Left ventricle myocardium inferior (tissue), 1 donor: Measurements from ENCODE around the gene FOXM1. TPM values are rescaled to one million over a fixed set of nuclear protein-coding genes. Genes with fewer than 3 reads are reported as not detected.

Experiments
- DNase-seq: peaks from one replicate; pipeline ENCODE4 v3.0.0-alpha.2; 2020
- H3K27ac ChIP-seq: fragments of 200-600 bp; replicated peaks from 2 replicates; pipeline ENCODE4 v1.8.0; 2021
- H3K27me3 ChIP-seq: fragments of 200-600 bp; 2 replicates; pipeline ENCODE4 v1.8.0; 2021; ENCODE audit warnings: low read depth
- H3K36me3 ChIP-seq: fragments of 200-600 bp; 2 replicates; pipeline ENCODE4 v1.8.0; 2021
- H3K4me1 ChIP-seq: fragments of 200-600 bp; 2 replicates; pipeline ENCODE4 v1.8.0; 2021
- H3K4me3 ChIP-seq: fragments of 200-600 bp; 2 replicates; pipeline ENCODE4 v1.8.0; 2021; ENCODE audit warnings: mild to moderate bottlenecking, moderate library complexity
- H3K9me3 ChIP-seq: fragments of 200-600 bp; replicated peaks from 2 replicates; pipeline ENCODE4 v1.8.0; 2021
- CTCF ChIP-seq: fragments of 200-600 bp; IDR thresholded peaks from 2 replicates; pipeline ENCODE4 v1.8.0; 2021; ENCODE audit warnings: antibody characterized with exemption, mild to moderate bottlenecking, borderline replicate concordance
- intact Hi-C: fragments of 100-400 bp; cut with micrococcal nuclease; formaldehyde crosslinking; loops from one replicate; pipeline ENCODE4 v1.11.0; 2022
- total RNA-seq: library from RNA; stranded (reverse); fragmentation: NEBNext Ultra II Directional; extraction: Animal tissue kit (Norgen Biotek cat#: 25700); gene quantifications from one replicate; pipeline ENCODE4 v1.2.1, GENCODE V29; 2021
- donor health status: DM: no; HTN: yes; CAD: no; lungs with severe emphysema.

The FOXM1 gene
- total RNA-seq, 1 donor from 2014 or later, result 0.71 TPM

GRCh38 chr12:2823483-2823882, 53.5 kb downstream of the FOXM1 start:
- Histone ChIP-seq H3K27ac (no peak overlapping the region), H3K36me3 (peaks cover 98% of the 10 kb centered on the region), H3K9me3 (no peaks in the 10 kb centered on the region), H3K4me3 (no peak overlapping the region), H3K4me1 (no peaks in the 10 kb centered on the region), H3K27me3 (no peaks in the 10 kb centered on the region)
- TF ChIP-seq CTCF, result no peak
- no peak for DNase-seq
- intact Hi-C loops, result no loop called here

- Histone ChIP-seq H3K4me3 (no peak overlapping the region), H3K27ac (no peak overlapping the region), H3K27me3 (no peaks in the 10 kb centered on the region), H3K36me3 (peaks cover 95% of the 10 kb centered on the region), H3K9me3 (no peaks in the 10 kb centered on the region), H3K4me1 (no peaks in the 10 kb centered on the region)
- no peak for TF ChIP-seq CTCF
- no peak for DNase-seq
- intact Hi-C loops, result no loop called here
These were observed 56.5 kb downstream of the FOXM1 start for GRCh38 chr12:2820432-2820831.

- intact Hi-C loops, result no loop called here
- H3K9me3 ChIP-seq, result no peaks in the 10 kb centered on the region
- H3K27ac ChIP-seq, result no peak overlapping the region
- TF ChIP-seq CTCF, result no peak
- no peaks in the 10 kb centered on the region for H3K27me3 ChIP-seq
- peaks cover 90% of the 10 kb centered on the region for H3K36me3 ChIP-seq
- no peak overlapping the region for H3K4me3 ChIP-seq
- no peak for DNase-seq
- H3K4me1 ChIP-seq, result no peaks in the 10 kb centered on the region
These were observed 57.2 kb downstream of the FOXM1 start for GRCh38 chr12:2819810-2820209.

- peak overlapping the region; percentile 99 for H3K27ac ChIP-seq
- no peaks in the 10 kb centered on the region for H3K27me3 ChIP-seq
- intact Hi-C loops, result no loop called here
- H3K4me3 ChIP-seq, result peak overlapping the region; percentile 90
- peak; percentile 66 for TF ChIP-seq CTCF
- DNase-seq, result no peak
- peaks cover 28% of the 10 kb centered on the region for H3K36me3 ChIP-seq
- H3K9me3 ChIP-seq, result no peaks in the 10 kb centered on the region
- peaks cover 27% of the 10 kb centered on the region for H3K4me1 ChIP-seq
These were observed 63.5 kb downstream of the FOXM1 start for GRCh38 chr12:2813214-2814185.

- H3K9me3 ChIP-seq, result no peaks in the 10 kb centered on the region
- peak within 1 kb of the TSS; percentile 99 for H3K27ac ChIP-seq
- no peak for TF ChIP-seq CTCF
- peak within 1 kb of the TSS; percentile 90 for H3K4me3 ChIP-seq
- DNase-seq, result peak; percentile 98
- intact Hi-C loops, result no loop called here
- H3K36me3 ChIP-seq, result peaks cover 19% of the 10 kb centered on the region
- H3K4me1 ChIP-seq, result peaks cover 27% of the 10 kb centered on the region
- no peaks in the 10 kb centered on the region for H3K27me3 ChIP-seq
These were observed 64.4 kb downstream of the FOXM1 start, which contains the start of gene ITFG2 for GRCh38 chr12:2812290-2813213. ITFG2 (plus strand) TSS chr12:2812668; CDS start chr12:2812761, 93 bp downstream.
